ENCODE measurements around the gene ITGB4. TPM values are rescaled to one million over a fixed set of nuclear protein-coding genes. Genes with fewer than 3 reads are reported as not detected.

ITGB4 gene
- total and polyA plus RNA-seq, 2 of the 13 experiments (the other 11 are each of a cell fraction or from before 2014, with no cell fraction given), result 6.9 to 14.5 TPM

DNA sequence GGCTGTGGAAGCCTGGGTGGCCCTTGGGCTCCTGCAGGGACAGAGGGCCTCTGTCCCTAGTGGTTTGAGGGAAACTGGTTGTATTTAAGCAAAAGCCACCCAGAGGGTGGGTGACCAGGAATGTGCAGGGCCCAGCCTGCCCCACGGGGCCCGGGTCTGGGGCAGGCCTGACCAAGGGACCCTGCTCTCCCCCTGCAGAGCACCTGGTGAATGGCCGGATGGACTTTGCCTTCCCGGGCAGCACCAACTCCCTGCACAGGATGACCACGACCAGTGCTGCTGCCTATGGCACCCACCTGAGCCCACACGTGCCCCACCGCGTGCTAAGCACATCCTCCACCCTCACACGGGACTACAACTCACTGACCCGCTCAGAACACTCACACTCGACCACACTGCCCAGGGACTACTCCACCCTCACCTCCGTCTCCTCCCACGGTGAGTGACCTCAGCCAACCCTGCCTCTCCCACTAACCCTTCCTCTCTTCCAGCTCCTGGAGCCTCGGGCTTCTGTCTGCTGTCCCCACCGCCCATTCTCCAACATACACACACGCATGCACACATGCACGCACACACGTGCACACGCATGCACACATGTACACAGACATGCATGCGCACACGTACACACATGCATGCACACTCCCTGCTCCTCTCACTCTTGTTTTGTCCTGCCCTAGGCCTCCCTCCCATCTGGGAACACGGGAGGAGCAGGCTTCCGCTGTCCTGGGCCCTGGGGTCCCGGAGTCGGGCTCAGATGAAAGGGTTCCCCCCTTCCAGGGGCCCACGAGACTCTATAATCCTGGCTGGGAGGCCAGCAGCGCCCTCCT lies 33.3 kb downstream of the ITGB4 start (continued):
- TF ChIP-seq ZNF512B (CRISPR knock-in tag; IDR thresholded peaks at IDR 0.05; ENCODE audit: borderline replicate concordance) (peak; percentile 75; the same call in 1 of the 2 replicates), XRCC5 (optimal IDR thresholded peaks at IDR 0.05; ENCODE audit: low read length) (no peak)

DNA sequence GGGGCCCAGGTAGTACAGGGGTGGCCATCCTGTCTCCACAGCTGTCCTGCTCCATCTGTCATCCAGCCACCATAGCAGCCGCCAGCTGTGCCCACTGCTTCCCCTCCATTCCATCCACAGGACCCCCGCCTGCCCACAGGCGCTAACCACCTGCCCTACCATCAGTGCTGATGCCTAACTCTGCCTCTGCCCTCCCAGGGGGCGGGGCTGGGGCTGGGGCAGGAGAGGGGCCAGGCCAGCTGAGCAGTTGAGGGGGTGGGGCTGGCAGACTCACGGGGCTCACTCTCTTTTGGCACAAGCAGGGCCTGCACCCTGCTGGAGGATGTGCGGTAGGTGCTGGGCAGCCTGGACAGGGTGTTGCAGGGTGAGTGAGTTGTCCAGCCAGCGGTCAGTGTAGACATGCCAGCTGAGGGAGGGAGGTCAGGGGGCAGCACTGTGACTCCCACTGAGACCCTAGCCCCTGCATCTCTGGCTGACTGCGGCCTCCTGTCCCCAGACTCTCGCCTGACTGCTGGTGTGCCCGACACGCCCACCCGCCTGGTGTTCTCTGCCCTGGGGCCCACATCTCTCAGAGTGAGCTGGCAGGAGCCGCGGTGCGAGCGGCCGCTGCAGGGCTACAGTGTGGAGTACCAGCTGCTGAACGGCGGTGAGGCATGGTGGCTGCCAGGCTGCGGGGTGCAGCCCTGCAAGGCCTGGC lies 34.1 kb downstream of the ITGB4 start:
- Histone ChIP-seq H3K27ac (ENCODE audit: extremely low read length, insufficient read depth, low read length) (peak overlapping the region; percentile 72), H3K79me2 (ENCODE audit: insufficient read depth, low read length) (no peaks in the 10 kb centered on the region), H3K4me2 (ENCODE audit: low read depth, low read length) (peak overlapping the region; percentile 89), H3K27me3 (ENCODE audit: control insufficient read depth in 1 of 2, insufficient read depth in 2 of 2, low read length in 2 of 2) (no peaks in the 10 kb centered on the region), H3K4me3 (replicated peaks in 1 of 3; ENCODE audit: insufficient read depth in 1 of 3, low read depth in 2 of 3, low read length in 3 of 3) (peak overlapping the region in 1 of 3 experiments; percentile 69; a peak in 1 of 6 replicates), H3K4me1 (ENCODE audit: insufficient read depth, low read length) (peaks cover 61% of the 10 kb centered on the region), H3K9ac (ENCODE audit: insufficient read depth, low read depth, low read length) (peak overlapping the region; percentile 75; the same call in 1 of the 2 replicates), H4K20me1 (ENCODE audit: insufficient read depth, low read length) (no peaks in the 10 kb centered on the region), H2AFZ (ENCODE audit: low read length) (no peak overlapping the region), H3K9me3 (ENCODE audit: low read length) (no peaks in the 10 kb centered on the region), H3K36me3 (replicated peaks in 1 of 2; ENCODE audit: control insufficient read depth in 1 of 2, insufficient read depth in 2 of 2, low read length in 2 of 2) (no peaks in the 10 kb centered on the region)
- no TSS peak for BruUV-seq (replicated peaks)
- ChIA-PET POLR2A (interaction anchor here (1.6 to 5.8 kb wide), 13 partner anchors 9 to 121 kb away, joined by 5 to 116 read pairs (median 11); partner anchors contain the start of genes GALK1, RECQL5, SAP30BP and UNC13D), CTCF (ENCODE audit: low intra/inter-chr PET ratio, low total read pairs) (interaction anchor here (1.3 to 2.8 kb wide), 2 partner anchors 9 to 17 kb away, joined by 4 to 12 read pairs; partner anchors contain the start of gene GALK1)
- in situ Hi-C loops (cut with HindIII; ENCODE audit: extremely low pct_ligation_motif_present, low pct_unique_long_range_greater_than_20kb) (loop anchor here (10.0 kb wide), 1 partner anchor 141 kb away; no protein-coding TSS in a partner anchor), intact Hi-C loops (cut with micrococcal nuclease; ENCODE audit: unreplicated experiment) (no loop called here)
- 81% methylated on average over 11 of the region's 20 CpGs for whole genome bisulfite sequencing (ENCODE audit: low lambda C conversion rate)
- FAIRE-seq, result no peak
- DNase-seq (ENCODE audit: low spot score), result no peak
- peak; percentile 11 for ATAC-seq
- no peak for TF ChIP-seq RFX1 (IDR thresholded peaks at IDR 0.05)
- 0 out of 2 replicates have a peak, but pooled peaks have one; percentile 30 for TF ChIP-seq GTF3A (CRISPR knock-in tag; conservative IDR thresholded peaks at IDR 0.05)
- TF ChIP-seq STAT5B (CRISPR knock-in tag; IDR thresholded peaks at IDR 0.05), result no peak
- peak; percentile 35; the same call in 1 of the 2 replicates for TF ChIP-seq ZNF768 (CRISPR knock-in tag; IDR thresholded peaks at IDR 0.05)
- no peak for TF ChIP-seq ATF7-NPFF (CRISPR knock-in tag; IDR thresholded peaks at IDR 0.05; ENCODE audit: low read depth)
- TF ChIP-seq, protein P1, sequence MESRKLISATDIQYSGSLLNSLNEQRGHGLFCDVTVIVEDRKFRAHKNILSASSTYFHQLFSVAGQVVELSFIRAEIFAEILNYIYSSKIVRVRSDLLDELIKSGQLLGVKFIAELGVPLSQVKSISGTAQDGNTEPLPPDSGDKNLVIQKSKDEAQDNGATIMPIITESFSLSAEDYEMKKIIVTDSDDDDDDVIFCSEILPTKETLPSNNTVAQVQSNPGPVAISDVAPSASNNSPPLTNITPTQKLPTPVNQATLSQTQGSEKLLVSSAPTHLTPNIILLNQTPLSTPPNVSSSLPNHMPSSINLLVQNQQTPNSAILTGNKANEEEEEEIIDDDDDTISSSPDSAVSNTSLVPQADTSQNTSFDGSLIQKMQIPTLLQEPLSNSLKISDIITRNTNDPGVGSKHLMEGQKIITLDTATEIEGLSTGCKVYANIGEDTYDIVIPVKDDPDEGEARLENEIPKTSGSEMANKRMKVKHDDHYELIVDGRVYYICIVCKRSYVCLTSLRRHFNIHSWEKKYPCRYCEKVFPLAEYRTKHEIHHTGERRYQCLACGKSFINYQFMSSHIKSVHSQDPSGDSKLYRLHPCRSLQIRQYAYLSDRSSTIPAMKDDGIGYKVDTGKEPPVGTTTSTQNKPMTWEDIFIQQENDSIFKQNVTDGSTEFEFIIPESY (CRISPR knock-in tag; IDR thresholded peaks at IDR 0.05), result peak; percentile 86
- no peak for TF ChIP-seq ZBTB46 (CRISPR knock-in tag; IDR thresholded peaks at IDR 0.05; ENCODE audit: borderline replicate concordance)
- TF ChIP-seq RARA (CRISPR knock-in tag; IDR thresholded peaks at IDR 0.05), result no peak
- TF ChIP-seq ISX (CRISPR knock-in tag; conservative IDR thresholded peaks at IDR 0.05), result no peak
- no peak for TF ChIP-seq NFRKB (IDR thresholded peaks at IDR 0.05)
- TF ChIP-seq HDAC2 (CRISPR knock-in tag; IDR thresholded peaks at IDR 0.05), result no peak
- 0 out of 2 replicates have a peak, but pooled peaks have one; percentile 6 for TF ChIP-seq ZNF430 (CRISPR knock-in tag; IDR thresholded peaks at IDR 0.05)
